ENCODE data around the gene TOMM40L. TPM values are rescaled to one million over a fixed set of nuclear protein-coding genes. Genes with fewer than 3 reads are reported as not detected.
"Not testable (repeated sequence)": the region's sequence is repeated elsewhere in the genome, so short reads cannot be mapped to it uniquely, and the experiment has no call there.

Gene TOMM40L
- total and polyA plus RNA-seq, 9 donors: 2.4 to 15.2 (median 7.5) TPM

GRCh38 chr1:161223805-161224694 lies 1.8 kb upstream of the TOMM40L start:
- WGBS, 3 donors: 88 to 90% (median 89%) methylated on average over 7 of the region's 7 CpGs
- DNase-seq: no peak
- no peaks in the 10 kb centered on the region for H3K36me3 ChIP-seq
- peaks cover 5% of the 10 kb centered on the region for H3K4me1 ChIP-seq (ENCODE audit: insufficient read depth)
- no peaks in the 10 kb centered on the region for H3K27me3 ChIP-seq
- intact Hi-C loops (cut with DNase I): loop anchor here in 2 of 4 donors (10.0 kb wide), 2 partner anchors 81 to 161 kb away; partner anchors contain the start of gene MPZ (in 1 of the 2)
- no peak overlapping the region for H3K27ac ChIP-seq
- TF ChIP-seq POLR2A (IDR thresholded peaks at IDR 0.05): no peak
- no peak overlapping the region for H3K4me3 ChIP-seq
- no peaks in the 10 kb centered on the region for H3K9me3 ChIP-seq

GRCh38 chr1:161224695-161225087 lies 1.2 kb upstream of the TOMM40L start:
- not testable (repeated sequence) for H3K27me3 ChIP-seq; H3K4me1 ChIP-seq (ENCODE audit: insufficient read depth); H3K27ac ChIP-seq; H3K36me3 ChIP-seq; DNase-seq; H3K9me3 ChIP-seq; H3K4me3 ChIP-seq
- WGBS, 3 donors: 83 to 85% (median 85%) methylated on average over 13 of the region's 13 CpGs
- intact Hi-C loops (cut with DNase I): loop anchor here in 3 of 4 donors (5.0 to 10.0 kb wide), 4 partner anchors 32 to 160 kb away; partner anchors contain the start of gene MPZ (in 1 of the 3)

- Histone ChIP-seq H3K9me3 (no peaks in the 10 kb centered on the region), H3K27ac (no peak overlapping the region), H3K4me1 (ENCODE audit: insufficient read depth) (peaks cover 5% of the 10 kb centered on the region), H3K36me3 (no peaks in the 10 kb centered on the region), H3K27me3 (no peaks in the 10 kb centered on the region), H3K4me3 (no peak overlapping the region)
- TF ChIP-seq CTCF (IDR thresholded peaks at IDR 0.05) (no peak), POLR2A (IDR thresholded peaks at IDR 0.05) (no peak), EP300 (IDR thresholded peaks at IDR 0.05) (no peak)
- intact Hi-C loops (cut with DNase I): loop anchor here in 3 of 4 donors (5.0 to 10.0 kb wide), 4 partner anchors 33 to 160 kb away; partner anchors contain the start of gene MPZ (in 1 of the 3)
- WGBS, 3 donors: 40 to 48% (median 40%) methylated on average over 7 of the region's 7 CpGs
- no peak for DNase-seq
Observed at GRCh38 chr1:161225178-161225533, 704 bp upstream of the TOMM40L start.

GRCh38 chr1:161226320-161226711 lies 456 bp downstream of the TOMM40L start:
- peak overlapping the region in 1 of 2 donors; percentile 49 for H3K27ac ChIP-seq
- intact Hi-C loops (cut with DNase I): loop anchor here in 3 of 4 donors (5.0 to 10.0 kb wide), 4 partner anchors 34 to 158 kb away; partner anchors contain the start of gene MPZ (in 1 of the 3)
- TF ChIP-seq EP300 (IDR thresholded peaks at IDR 0.05) (no peak), POLR2A (IDR thresholded peaks at IDR 0.05) (no peak), CTCF (IDR thresholded peaks at IDR 0.05) (no peak)
- no peaks in the 10 kb centered on the region for H3K36me3 ChIP-seq
- H3K9me3 ChIP-seq: no peaks in the 10 kb centered on the region
- DNase-seq: peak in 3 of 5 donors; percentile 42 to 50 (median 46)
- H3K4me3 ChIP-seq: peak overlapping the region; percentile 58
- H3K4me1 ChIP-seq (ENCODE audit: insufficient read depth): peaks cover 5% of the 10 kb centered on the region
- no peaks in the 10 kb centered on the region for H3K27me3 ChIP-seq
- 5 to 7% (median 5%) methylated on average over 15 of the region's 15 CpGs for WGBS, 3 donors

GRCh38 chr1:161226759-161227158 lies 899 bp downstream of the TOMM40L start:
- Histone ChIP-seq H3K4me1 (ENCODE audit: insufficient read depth) (peaks cover 5% of the 10 kb centered on the region), H3K27me3 (no peaks in the 10 kb centered on the region), H3K36me3 (no peaks in the 10 kb centered on the region), H3K4me3 (peak overlapping the region; percentile 58), H3K9me3 (no peaks in the 10 kb centered on the region), H3K27ac (peak overlapping the region in 1 of 2 donors; percentile 49)
- intact Hi-C loops (cut with DNase I): loop anchor here in 3 of 4 donors (5.0 to 10.0 kb wide), 4 partner anchors 34 to 158 kb away; partner anchors contain the start of gene MPZ (in 1 of the 3)
- TF ChIP-seq CTCF (IDR thresholded peaks at IDR 0.05) (no peak), POLR2A (IDR thresholded peaks at IDR 0.05) (no peak), EP300 (IDR thresholded peaks at IDR 0.05) (no peak)
- WGBS, 3 donors: 39 to 43% (median 43%) methylated on average over 3 of the region's 3 CpGs
- DNase-seq: no peak

Measured in ovary (tissue), 9 donors.